ENCODE data around the gene C1orf21. TPM values are rescaled to one million over a fixed set of nuclear protein-coding genes. Genes with fewer than 3 reads are reported as not detected.
A peak's percentile ranks its signal among the peaks of the same experiment; 100 is the strongest.

Gene C1orf21
- total RNA-seq, 1 donor from 2014 or later: 16.7 TPM

DNA sequence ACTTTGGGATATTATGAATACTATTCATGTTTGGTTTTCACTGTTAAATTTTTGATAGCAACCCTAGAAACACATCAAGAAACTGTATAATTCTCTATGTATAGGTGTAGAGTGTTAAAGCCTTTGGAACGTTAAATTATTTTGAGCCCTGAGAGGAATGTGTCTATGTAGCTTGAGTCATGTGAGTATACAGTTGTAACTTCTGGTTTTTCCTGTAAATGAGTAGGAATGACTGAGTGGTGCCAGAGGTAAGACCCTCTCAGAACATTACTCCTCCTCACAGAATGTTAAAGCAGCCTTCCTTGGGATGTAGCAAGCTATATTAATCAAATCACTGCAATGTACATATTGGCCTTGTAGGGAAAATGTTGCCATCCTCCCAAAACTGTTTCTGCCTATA, 69.0 kb downstream of the C1orf21 start:
- Histone ChIP-seq H3K27me3 (ENCODE audit: control insufficient read depth in 3 of 3, insufficient read depth in 3 of 3, low read length in 3 of 3) (no peaks in the 10 kb centered on the region), H3K36me3 (ENCODE audit: control insufficient read depth in 3 of 3, insufficient read depth in 3 of 3, low read length in 3 of 3) (peaks cover 0 to 1% (median 0%) of the 10 kb centered on the region in 3 donors), H3K27ac (ENCODE audit: low read depth, low read length) (peak overlapping the region; percentile 4), H3K4me3 (ENCODE audit: low read length in 3 of 3) (peak overlapping the region in 1 of 3 donors; percentile 22), H3K4me1 (ENCODE audit: control insufficient read depth in 3 of 3, insufficient read depth in 3 of 3, low read length in 3 of 3) (peaks cover 43 to 45% (median 44%) of the 10 kb centered on the region in 3 donors), H3K9me3 (ENCODE audit: control insufficient read depth in 3 of 3, low read length in 3 of 3) (no peaks in the 10 kb centered on the region), H3K9ac (ENCODE audit: low read depth in 1 of 3, low read length in 3 of 3) (peak overlapping the region in 1 of 3 donors; percentile 25)

DNA sequence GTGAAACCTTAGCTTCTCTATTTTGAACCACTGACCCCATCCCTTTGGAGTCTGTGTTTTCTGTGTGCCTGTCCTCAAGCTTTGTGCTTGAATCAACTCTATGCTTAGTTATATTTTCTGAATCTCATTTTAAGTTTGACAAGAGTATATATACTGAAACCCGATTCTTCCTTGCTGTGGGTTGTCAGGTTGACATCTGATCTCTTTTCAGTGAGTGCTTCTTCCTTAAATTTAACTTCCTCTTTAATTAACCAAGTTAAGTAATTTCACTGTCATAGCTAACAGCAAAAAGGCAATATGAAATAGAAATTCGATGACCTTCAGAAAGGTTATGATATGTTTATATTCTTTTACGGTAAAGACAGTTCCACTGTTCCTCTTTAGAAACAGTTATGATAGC, 69.4 kb downstream of the C1orf21 start:
- peaks cover 47 to 49% (median 48%) of the 10 kb centered on the region in 3 donors for H3K4me1 ChIP-seq (ENCODE audit: control insufficient read depth in 3 of 3, insufficient read depth in 3 of 3, low read length in 3 of 3)

DNA sequence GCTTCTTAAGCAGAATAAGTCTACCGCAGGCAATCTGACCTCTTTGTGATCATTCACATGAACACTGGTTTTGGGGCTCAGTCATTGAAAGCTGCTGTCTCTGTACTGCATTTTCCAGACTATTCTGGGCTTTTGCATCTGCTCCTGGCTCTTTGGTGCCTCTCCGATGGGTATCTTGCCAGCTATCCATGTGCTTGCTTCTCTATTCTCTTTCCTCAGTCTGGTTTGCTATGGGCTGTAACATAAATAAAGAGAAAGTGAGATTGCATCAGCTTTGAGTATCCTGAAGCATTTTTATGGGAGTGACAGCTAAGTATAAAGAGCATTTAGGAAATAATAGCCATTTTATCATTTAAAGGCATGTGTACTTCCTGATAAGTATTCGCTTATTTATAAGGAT, 70.7 kb downstream of the C1orf21 start:
- Histone ChIP-seq H3K4me1 (ENCODE audit: control insufficient read depth in 3 of 3, insufficient read depth in 3 of 3, low read length in 3 of 3) (peaks cover 49 to 56% (median 53%) of the 10 kb centered on the region in 3 donors), H3K9me3 (ENCODE audit: control insufficient read depth in 3 of 3, low read length in 3 of 3) (no peaks in the 10 kb centered on the region), H3K36me3 (ENCODE audit: control insufficient read depth in 3 of 3, insufficient read depth in 3 of 3, low read length in 3 of 3) (peaks cover 0 to 3% (median 0%) of the 10 kb centered on the region in 3 donors), H3K4me3 (ENCODE audit: low read length in 3 of 3) (no peak overlapping the region), H3K9ac (ENCODE audit: low read depth in 1 of 3, low read length in 3 of 3) (no peak overlapping the region), H3K27ac (ENCODE audit: low read depth, low read length) (no peak overlapping the region), H3K27me3 (ENCODE audit: control insufficient read depth in 3 of 3, insufficient read depth in 3 of 3, low read length in 3 of 3) (no peaks in the 10 kb centered on the region)

More for the DNA sequence above, 69.4 kb downstream of the C1orf21 start:
- peak overlapping the region; percentile 4 for H3K27ac ChIP-seq (ENCODE audit: low read depth, low read length)
- peaks cover 0 to 3% (median 0%) of the 10 kb centered on the region in 3 donors for H3K36me3 ChIP-seq (ENCODE audit: control insufficient read depth in 3 of 3, insufficient read depth in 3 of 3, low read length in 3 of 3)
- no peak overlapping the region for H3K4me3 ChIP-seq (ENCODE audit: low read length in 3 of 3)
- no peaks in the 10 kb centered on the region for H3K27me3 ChIP-seq (ENCODE audit: control insufficient read depth in 3 of 3, insufficient read depth in 3 of 3, low read length in 3 of 3)
- no peaks in the 10 kb centered on the region for H3K9me3 ChIP-seq (ENCODE audit: control insufficient read depth in 3 of 3, low read length in 3 of 3)
- H3K9ac ChIP-seq (ENCODE audit: low read depth in 1 of 3, low read length in 3 of 3): peak overlapping the region in 1 of 3 donors; percentile 25

DNA sequence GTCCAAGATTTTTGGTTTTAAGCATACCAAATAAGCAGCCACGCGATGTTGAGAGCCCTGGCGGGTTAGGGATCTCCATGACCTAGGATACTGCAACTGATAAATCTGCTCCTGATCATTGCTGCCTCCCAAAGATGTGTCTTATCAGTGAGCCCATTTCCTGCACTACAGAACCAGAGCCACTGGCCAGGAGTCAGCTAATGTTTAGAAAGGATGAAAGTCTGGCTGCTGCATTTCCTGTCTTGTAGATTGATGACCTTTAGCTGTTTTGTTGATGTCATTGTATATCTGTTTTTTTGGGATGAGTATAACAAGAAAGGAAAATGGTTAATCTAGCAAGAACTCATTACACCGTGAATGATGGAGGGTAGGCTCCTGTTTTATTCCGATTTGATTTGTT, 74.5 kb downstream of the C1orf21 start:
- Histone ChIP-seq H3K4me3 (ENCODE audit: low read length in 3 of 3) (no peak overlapping the region), H3K27me3 (ENCODE audit: control insufficient read depth in 3 of 3, insufficient read depth in 3 of 3, low read length in 3 of 3) (no peaks in the 10 kb centered on the region), H3K4me1 (ENCODE audit: control insufficient read depth in 3 of 3, insufficient read depth in 3 of 3, low read length in 3 of 3) (peaks cover 28 to 42% (median 33%) of the 10 kb centered on the region in 3 donors), H3K36me3 (ENCODE audit: control insufficient read depth in 3 of 3, insufficient read depth in 3 of 3, low read length in 3 of 3) (peaks cover 0 to 3% (median 0%) of the 10 kb centered on the region in 3 donors), H3K9ac (ENCODE audit: low read depth in 1 of 3, low read length in 3 of 3) (no peak overlapping the region), H3K27ac (ENCODE audit: low read depth, low read length) (no peak overlapping the region), H3K9me3 (ENCODE audit: control insufficient read depth in 3 of 3, low read length in 3 of 3) (no peaks in the 10 kb centered on the region)

DNA sequence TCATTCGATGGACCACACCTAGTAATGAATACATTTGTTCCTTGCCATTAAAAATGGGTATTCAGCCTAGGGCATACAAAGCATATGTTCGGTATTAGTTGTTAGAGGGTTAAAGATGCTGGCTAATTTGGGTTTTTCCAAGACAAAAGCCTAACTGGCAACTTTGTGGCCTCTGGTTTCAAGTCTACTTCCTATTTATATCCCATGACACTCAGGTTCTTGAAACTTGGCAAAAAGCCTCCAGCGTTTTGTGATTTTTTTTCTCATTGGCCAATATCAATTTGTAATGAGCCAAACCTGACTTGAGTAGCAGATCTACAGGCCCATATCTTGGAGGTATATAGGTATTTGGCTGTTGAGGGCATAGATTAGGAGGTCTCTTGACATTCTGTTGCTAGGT, 75.3 kb downstream of the C1orf21 start:
- Histone ChIP-seq H3K4me3 (ENCODE audit: low read length in 3 of 3) (no peak overlapping the region), H3K27me3 (ENCODE audit: control insufficient read depth in 3 of 3, insufficient read depth in 3 of 3, low read length in 3 of 3) (no peaks in the 10 kb centered on the region)

DNA sequence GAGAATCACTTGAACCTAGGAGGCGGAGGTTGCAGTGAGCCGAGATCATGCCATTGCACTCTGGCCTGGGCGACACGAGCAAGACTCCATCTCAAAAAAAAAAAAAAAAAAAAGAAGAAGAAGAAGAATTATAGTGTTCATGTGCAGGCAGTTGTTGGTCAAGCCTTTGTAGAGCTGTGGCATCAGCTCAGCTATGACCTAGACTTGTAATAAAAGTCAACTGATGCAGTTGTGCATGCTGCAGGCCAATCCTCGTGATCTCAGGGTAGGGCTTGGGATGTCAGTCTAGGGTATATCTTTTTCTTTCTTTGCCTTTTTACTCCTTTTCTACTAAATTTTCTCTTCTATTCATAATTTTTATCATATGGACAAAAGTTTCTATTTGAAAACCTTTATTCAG, 76.2 kb downstream of the C1orf21 start:
- no peak overlapping the region for H3K27ac ChIP-seq (ENCODE audit: low read depth, low read length)
- H3K4me3 ChIP-seq (ENCODE audit: low read length in 3 of 3): no peak overlapping the region
- H3K36me3 ChIP-seq (ENCODE audit: control insufficient read depth in 3 of 3, insufficient read depth in 3 of 3, low read length in 3 of 3): peaks cover 0 to 5% (median 0%) of the 10 kb centered on the region in 3 donors
- no peak overlapping the region for H3K9ac ChIP-seq (ENCODE audit: low read depth in 1 of 3, low read length in 3 of 3)
- no peaks in the 10 kb centered on the region for H3K9me3 ChIP-seq (ENCODE audit: control insufficient read depth in 3 of 3, low read length in 3 of 3)
- peaks cover 17 to 38% (median 32%) of the 10 kb centered on the region in 3 donors for H3K4me1 ChIP-seq (ENCODE audit: control insufficient read depth in 3 of 3, insufficient read depth in 3 of 3, low read length in 3 of 3)
- no peaks in the 10 kb centered on the region for H3K27me3 ChIP-seq (ENCODE audit: control insufficient read depth in 3 of 3, insufficient read depth in 3 of 3, low read length in 3 of 3)

More for the DNA sequence above, 75.3 kb downstream of the C1orf21 start:
- Histone ChIP-seq H3K9me3 (ENCODE audit: control insufficient read depth in 3 of 3, low read length in 3 of 3) (no peaks in the 10 kb centered on the region), H3K36me3 (ENCODE audit: control insufficient read depth in 3 of 3, insufficient read depth in 3 of 3, low read length in 3 of 3) (peaks cover 0 to 3% (median 0%) of the 10 kb centered on the region in 3 donors), H3K4me1 (ENCODE audit: control insufficient read depth in 3 of 3, insufficient read depth in 3 of 3, low read length in 3 of 3) (peaks cover 20 to 37% (median 31%) of the 10 kb centered on the region in 3 donors), H3K9ac (ENCODE audit: low read depth in 1 of 3, low read length in 3 of 3) (no peak overlapping the region), H3K27ac (ENCODE audit: low read depth, low read length) (no peak overlapping the region)

DNA sequence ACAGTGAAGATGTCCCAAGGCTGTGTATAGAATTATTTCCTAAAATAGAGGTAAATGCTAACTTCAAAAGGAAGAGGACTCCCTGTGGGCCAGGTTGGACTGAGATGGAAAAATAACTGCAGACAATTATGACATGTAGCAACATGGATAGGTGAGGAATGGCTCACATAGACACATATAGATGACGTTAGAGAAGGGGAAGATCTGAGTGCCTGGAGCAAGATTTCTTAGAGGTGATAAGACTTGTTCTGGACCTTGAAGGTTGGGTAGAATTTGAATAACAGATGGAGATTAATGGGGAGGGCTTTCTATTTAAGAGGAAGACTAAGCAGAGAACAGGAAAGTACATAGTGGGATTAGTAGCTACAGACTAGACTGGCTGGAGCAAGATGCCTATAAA, 76.9 kb downstream of the C1orf21 start:
- H3K27me3 ChIP-seq (ENCODE audit: control insufficient read depth in 3 of 3, insufficient read depth in 3 of 3, low read length in 3 of 3): no peaks in the 10 kb centered on the region
- H3K4me1 ChIP-seq (ENCODE audit: control insufficient read depth in 3 of 3, insufficient read depth in 3 of 3, low read length in 3 of 3): peaks cover 16 to 34% (median 30%) of the 10 kb centered on the region in 3 donors
- no peak overlapping the region for H3K9ac ChIP-seq (ENCODE audit: low read depth in 1 of 3, low read length in 3 of 3)
- H3K36me3 ChIP-seq (ENCODE audit: control insufficient read depth in 3 of 3, insufficient read depth in 3 of 3, low read length in 3 of 3): peaks cover 0 to 5% (median 0%) of the 10 kb centered on the region in 3 donors
- H3K27ac ChIP-seq (ENCODE audit: low read depth, low read length): no peak overlapping the region
- no peaks in the 10 kb centered on the region for H3K9me3 ChIP-seq (ENCODE audit: control insufficient read depth in 3 of 3, low read length in 3 of 3)
- no peak overlapping the region for H3K4me3 ChIP-seq (ENCODE audit: low read length in 3 of 3)

DNA sequence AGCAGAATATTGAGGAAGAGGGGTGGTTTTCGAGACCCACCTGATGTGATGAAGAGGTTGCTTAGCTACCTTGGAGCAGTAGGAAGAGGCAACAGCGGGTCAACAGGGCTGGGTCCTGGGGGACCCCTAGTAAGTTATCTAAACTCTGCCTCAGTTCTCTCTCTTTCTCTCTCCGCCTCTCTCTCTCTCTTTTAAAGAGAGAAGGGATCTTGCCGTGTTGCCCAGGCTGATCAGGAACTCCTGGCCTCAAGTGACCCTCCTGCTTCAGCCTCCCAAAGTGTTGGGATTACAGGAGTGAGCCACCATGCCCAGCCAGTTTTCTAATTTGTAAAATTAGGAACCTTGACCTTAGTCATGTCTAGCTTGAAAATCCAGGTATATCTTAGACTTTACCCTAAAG, 77.9 kb downstream of the C1orf21 start:
- Histone ChIP-seq H3K27me3 (ENCODE audit: control insufficient read depth in 3 of 3, insufficient read depth in 3 of 3, low read length in 3 of 3) (no peaks in the 10 kb centered on the region), H3K4me1 (ENCODE audit: control insufficient read depth in 3 of 3, insufficient read depth in 3 of 3, low read length in 3 of 3) (peaks cover 16 to 41% (median 28%) of the 10 kb centered on the region in 3 donors), H3K9me3 (ENCODE audit: control insufficient read depth in 3 of 3, low read length in 3 of 3) (no peaks in the 10 kb centered on the region), H3K9ac (ENCODE audit: low read depth in 1 of 3, low read length in 3 of 3) (no peak overlapping the region), H3K36me3 (ENCODE audit: control insufficient read depth in 3 of 3, insufficient read depth in 3 of 3, low read length in 3 of 3) (peaks cover 0 to 5% (median 0%) of the 10 kb centered on the region in 3 donors), H3K4me3 (ENCODE audit: low read length in 3 of 3) (no peak overlapping the region), H3K27ac (ENCODE audit: low read depth, low read length) (no peak overlapping the region)

DNA sequence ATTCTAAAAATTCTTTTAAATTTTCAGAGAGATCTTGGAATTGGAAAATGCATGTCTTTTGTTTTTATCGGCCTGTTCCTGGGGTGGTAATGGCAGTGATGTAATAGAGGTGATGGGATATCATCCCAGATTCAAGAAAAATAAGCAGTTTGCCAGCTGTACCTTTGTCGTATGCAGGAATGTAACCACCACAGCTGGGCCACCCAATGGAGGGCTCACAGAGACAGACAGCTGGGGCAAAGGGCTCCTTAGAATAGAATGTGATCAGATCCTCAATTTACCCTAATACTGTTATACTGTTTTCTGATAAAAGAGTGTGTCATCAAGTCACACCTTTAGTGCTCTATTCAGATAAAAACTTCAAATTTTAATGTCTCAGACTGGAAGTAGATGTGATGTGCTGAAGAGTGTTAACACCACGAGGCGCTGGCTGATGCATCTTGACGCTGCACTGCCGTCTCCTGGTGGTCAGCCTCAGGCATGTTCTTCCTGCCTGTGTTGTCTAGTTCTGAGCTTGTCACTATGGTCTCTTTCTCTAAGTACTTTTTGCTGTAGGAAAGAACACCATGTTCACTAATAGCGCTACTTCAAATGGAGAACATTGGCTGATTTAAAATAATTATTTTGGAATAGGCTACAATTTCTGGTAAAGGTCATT, 78.8 kb downstream of the C1orf21 start:
- Histone ChIP-seq H3K9me3 (ENCODE audit: control insufficient read depth in 3 of 3, low read length in 3 of 3) (no peaks in the 10 kb centered on the region), H3K4me3 (ENCODE audit: low read length in 3 of 3) (no peak overlapping the region), H3K27me3 (ENCODE audit: control insufficient read depth in 3 of 3, insufficient read depth in 3 of 3, low read length in 3 of 3) (no peaks in the 10 kb centered on the region), H3K36me3 (ENCODE audit: control insufficient read depth in 3 of 3, insufficient read depth in 3 of 3, low read length in 3 of 3) (peaks cover 0 to 5% (median 0%) of the 10 kb centered on the region in 3 donors), H3K27ac (ENCODE audit: low read depth, low read length) (no peak overlapping the region), H3K4me1 (ENCODE audit: control insufficient read depth in 3 of 3, insufficient read depth in 3 of 3, low read length in 3 of 3) (peaks cover 15 to 41% (median 24%) of the 10 kb centered on the region in 3 donors), H3K9ac (ENCODE audit: low read depth in 1 of 3, low read length in 3 of 3) (no peak overlapping the region)

DNA sequence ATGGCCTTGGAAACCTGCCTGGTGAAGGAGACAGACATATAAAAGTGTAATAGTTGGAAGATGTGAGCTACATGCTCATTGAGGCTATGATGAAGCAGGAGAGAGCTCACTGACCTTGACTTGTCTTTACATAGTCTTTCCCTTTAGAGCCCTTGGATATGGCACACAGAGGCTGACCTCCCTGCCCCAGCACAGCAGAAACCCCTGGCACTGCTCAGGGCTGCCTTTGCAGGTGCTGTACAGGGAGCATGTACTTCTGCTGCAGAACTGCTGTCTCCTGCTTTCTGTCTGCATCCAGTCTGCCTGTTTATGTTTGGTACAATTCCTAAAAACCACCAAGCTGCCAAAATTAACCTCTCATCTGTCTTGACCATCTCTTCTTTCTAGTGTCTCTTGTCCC, 80.5 kb downstream of the C1orf21 start:
- Histone ChIP-seq H3K36me3 (ENCODE audit: control insufficient read depth in 3 of 3, insufficient read depth in 3 of 3, low read length in 3 of 3) (peaks cover 0 to 2% (median 0%) of the 10 kb centered on the region in 3 donors), H3K27ac (ENCODE audit: low read depth, low read length) (no peak overlapping the region), H3K9me3 (ENCODE audit: control insufficient read depth in 3 of 3, low read length in 3 of 3) (no peaks in the 10 kb centered on the region), H3K4me3 (ENCODE audit: low read length in 3 of 3) (no peak overlapping the region), H3K27me3 (ENCODE audit: control insufficient read depth in 3 of 3, insufficient read depth in 3 of 3, low read length in 3 of 3) (no peaks in the 10 kb centered on the region), H3K9ac (ENCODE audit: low read depth in 1 of 3, low read length in 3 of 3) (no peak overlapping the region), H3K4me1 (ENCODE audit: control insufficient read depth in 3 of 3, insufficient read depth in 3 of 3, low read length in 3 of 3) (peaks cover 12 to 38% (median 12%) of the 10 kb centered on the region in 3 donors)
